NCI-H1092 (cell line): ENCODE measurements around the gene ANKRD50.

Experiments used
- DNase-seq: peaks from one replicate; lab custom pipeline; 2025; lab: John Stamatoyannopoulos, UW

ANKRD50 gene

GRCh38 chr4:124712372-124713184 is at the start of gene ANKRD50:
Gene ANKRD50 (minus strand): TSS chr4:124712732. CDS start chr4:124710511, 2,221 bp downstream.
- peak; percentile 90 for DNase-seq

GRCh38 chr4:124757126-124757525 is 44.6 kb upstream of the ANKRD50 start:
- DNase-seq: no peak

GRCh38 chr4:124754681-124755080 is 42.1 kb upstream of the ANKRD50 start:
- DNase-seq: no peak

GRCh38 chr4:124753941-124754581 is 41.5 kb upstream of the ANKRD50 start:
- peak; percentile 83 for DNase-seq

GRCh38 chr4:124749421-124749820 is 36.9 kb upstream of the ANKRD50 start:
- no peak for DNase-seq

GRCh38 chr4:124748965-124749364 is 36.4 kb upstream of the ANKRD50 start:
- no peak for DNase-seq

GRCh38 chr4:124745985-124746801 is 33.7 kb upstream of the ANKRD50 start:
- DNase-seq: no peak

- DNase-seq: no peak
Observed at GRCh38 chr4:124743711-124744110, 31.2 kb upstream of the ANKRD50 start.

GRCh38 chr4:124740501-124740900 is 28.0 kb upstream of the ANKRD50 start:
- DNase-seq: no peak

GRCh38 chr4:124738994-124739393 is 26.5 kb upstream of the ANKRD50 start:
- DNase-seq: no peak

GRCh38 chr4:124737619-124738018 is 25.1 kb upstream of the ANKRD50 start:
- no peak for DNase-seq

GRCh38 chr4:124736526-124736925 is 24.0 kb upstream of the ANKRD50 start:
- DNase-seq: no peak

GRCh38 chr4:124727331-124727890 is 14.9 kb upstream of the ANKRD50 start:
- no peak for DNase-seq

- no peak for DNase-seq
Observed at GRCh38 chr4:124726269-124726668, 13.7 kb upstream of the ANKRD50 start.

GRCh38 chr4:124722071-124722470 is 9.5 kb upstream of the ANKRD50 start:
- DNase-seq: no peak

GRCh38 chr4:124717101-124717500 is 4.6 kb upstream of the ANKRD50 start:
- DNase-seq: no peak

- peak; percentile 38 for DNase-seq
Observed at GRCh38 chr4:124713185-124713592, 657 bp upstream of the ANKRD50 start.

GRCh38 chr4:124711471-124712371 is 811 bp downstream of the ANKRD50 start:
- peak; percentile 53 for DNase-seq

GRCh38 chr4:124710911-124711310 is 1.6 kb downstream of the ANKRD50 start:
- DNase-seq: peak; percentile 16

- DNase-seq: no peak
Observed at GRCh38 chr4:124710015-124710741, 2.4 kb downstream of the ANKRD50 start.
